HepG2 (cell line): ENCODE results near the gene ZNF524. TPM values are rescaled to one million over a fixed set of nuclear protein-coding genes. Genes with fewer than 3 reads are reported as not detected.

ENCODE experiments used
- ISL2 ChIP-seq: sonication (generic); formaldehyde crosslinking; IDR thresholded peaks from 2 replicates; pipeline ENCODE4 v1.5.0; 2020; ENCODE audit warnings: missing genetic modification reagents
- MAFF ChIP-seq: IDR thresholded peaks from 2 replicates; pipeline ENCODE4 v1.6.1; 2011; ENCODE audit warnings: low read depth, low read length, improper control_type of control experiment
- NFRKB ChIP-seq: fragments of 450-650 bp; IDR thresholded peaks from 2 replicates; pipeline ENCODE4 v1.6.1; 2017
- POGK ChIP-seq: sonication (generic); formaldehyde crosslinking; conservative IDR thresholded peaks from 2 replicates; pipeline ENCODE4 v1.8.0; 2022; ENCODE audit warnings: mild to moderate bottlenecking, moderate library complexity, missing genetic modification reagents
- PPARG ChIP-seq: conservative IDR thresholded peaks from 2 replicates; pipeline ENCODE4 v1.6.1; 2016; ENCODE audit warnings: missing biosample characterization, missing genetic modification reagents
- TCF12 ChIP-seq, 2 experiments: fragments of 450-650 bp in 1 of 2; sonication (generic) in 1 of 2; formaldehyde crosslinking in 1 of 2; IDR thresholded peaks; 2 replicates each; pipeline versions ENCODE4 v1.6.1 to v1.8.0; 2017 to 2022; ENCODE audit warnings: antibody characterized with exemption in 1 of 2, mild to moderate bottlenecking in 1 of 2, missing genetic modification reagents in 1 of 2, moderate library complexity in 1 of 2
- TEAD2 ChIP-seq: sonication (generic); formaldehyde crosslinking; IDR thresholded peaks from 2 replicates; pipeline ENCODE4 v1.9.0; 2021; ENCODE audit warnings: missing genetic modification reagents
- ZBTB34 ChIP-seq: sonication (generic); formaldehyde crosslinking; IDR thresholded peaks from 2 replicates; pipeline ENCODE4 v1.8.0; 2022; ENCODE audit warnings: mild to moderate bottlenecking, missing genetic modification reagents
- ZBTB8A ChIP-seq: sonication (generic); formaldehyde crosslinking; IDR thresholded peaks from 2 replicates; pipeline ENCODE4 v1.4.0; 2020; ENCODE audit warnings: mild to moderate bottlenecking, low read depth, missing genetic modification reagents, borderline replicate concordance
- ZFP37 ChIP-seq: sonication (generic); formaldehyde crosslinking; IDR thresholded peaks from 2 replicates; pipeline ENCODE4 v1.4.0; 2020; ENCODE audit warnings: missing genetic modification reagents, borderline replicate concordance
- ZNF18 ChIP-seq: sonication (generic); formaldehyde crosslinking; IDR thresholded peaks from 2 replicates; pipeline ENCODE4 v1.8.0; 2022; ENCODE audit warnings: mild to moderate bottlenecking, missing genetic modification reagents; ENCODE audit not compliant: insufficient replicate concordance
- ZNF263 ChIP-seq: sonication (generic); formaldehyde crosslinking; IDR thresholded peaks from 2 replicates; pipeline ENCODE4 v1.4.0; 2020; ENCODE audit warnings: missing genetic modification reagents
- ZNF530 ChIP-seq: sonication (generic); formaldehyde crosslinking; IDR thresholded peaks from 2 replicates; pipeline ENCODE4 v1.5.0; 2020; ENCODE audit warnings: low read depth, mild to moderate bottlenecking, missing genetic modification reagents
- ZNF674 ChIP-seq: sonication (generic); formaldehyde crosslinking; IDR thresholded peaks from 2 replicates; pipeline ENCODE4 v1.5.0; 2020; ENCODE audit warnings: low read depth, mild to moderate bottlenecking, missing genetic modification reagents
- ZNF75D ChIP-seq: sonication (generic); formaldehyde crosslinking; IDR thresholded peaks from 2 replicates; pipeline ENCODE4 v1.8.1; 2023; ENCODE audit warnings: missing genetic modification reagents, mild to moderate bottlenecking, borderline replicate concordance
- ZNF878 ChIP-seq: sonication (generic); formaldehyde crosslinking; IDR thresholded peaks from 2 replicates; pipeline ENCODE4 v1.8.1; 2023; ENCODE audit warnings: mild to moderate bottlenecking, missing genetic modification reagents, moderate library complexity
- polyA plus RNA-seq, 8 experiments: library from polyadenylated mRNA; depleted of rRNA in 3 of 8; stranded (reverse) in 7 of 8; unstranded in 1 of 8; fragments of >200 nt; fragmentation: Illumina TruSeq in 4 of 8; extraction: Trizol in 4 of 8; gene quantifications; 2 replicates each; pipeline versions ENCODE4 v1.2.1 to v1.2.3, GENCODE V29; 2011 to 2016; ENCODE audit warnings: low read depth in 4 of 8, missing spikeins in 1 of 8, mixed read lengths in 1 of 8; ENCODE audit not compliant: insufficient read depth in 1 of 8
- total RNA-seq, 5 experiments: library from RNA; depleted of rRNA; stranded (reverse); fragments of >200 nt; fragmentation: Illumina TruSeq; extraction: Trizol; gene quantifications; 2 replicates each; pipeline ENCODE4 v1.2.3, GENCODE V29; 2016; ENCODE audit warnings: low read depth in 1 of 5
- TF ChIP-seq, protein P1 (sequence below), 2 experiments: sonication (generic) in 1 of 2; formaldehyde crosslinking in 1 of 2; IDR thresholded peaks; 2 replicates each; pipeline versions ENCODE4 v1.5.1 to v1.6.1; 2011 to 2020; ENCODE audit warnings: borderline replicate concordance in 1 of 2, low read depth in 1 of 2, low read length in 1 of 2, mild to moderate bottlenecking in 1 of 2, missing genetic modification reagents in 1 of 2, moderate library complexity in 1 of 2
- TF ChIP-seq, protein P2 (sequence below): sonication (generic); formaldehyde crosslinking; IDR thresholded peaks from 2 replicates; pipeline ENCODE4 v1.4.0; 2020; ENCODE audit warnings: missing genetic modification reagents; ENCODE audit errors: not compliant biosample characterization

The ZNF524 gene
- total and polyA plus RNA-seq, 2 of the 13 experiments (the other 11 are each of a cell fraction or from before 2014, with no cell fraction given) = 3.2 to 4.6 TPM

GRCh38 chr19:55598719-55599467, 1.2 kb upstream of the ZNF524 start (continued):
- peak; percentile 27; the same call in 1 of the 2 replicates for TF ChIP-seq ISL2 (CRISPR knock-in tag)
- no peak for TF ChIP-seq POGK (CRISPR knock-in tag)
- TF ChIP-seq ZNF530 = no peak
- TF ChIP-seq ZNF18 = no peak
- TF ChIP-seq, protein P1, sequence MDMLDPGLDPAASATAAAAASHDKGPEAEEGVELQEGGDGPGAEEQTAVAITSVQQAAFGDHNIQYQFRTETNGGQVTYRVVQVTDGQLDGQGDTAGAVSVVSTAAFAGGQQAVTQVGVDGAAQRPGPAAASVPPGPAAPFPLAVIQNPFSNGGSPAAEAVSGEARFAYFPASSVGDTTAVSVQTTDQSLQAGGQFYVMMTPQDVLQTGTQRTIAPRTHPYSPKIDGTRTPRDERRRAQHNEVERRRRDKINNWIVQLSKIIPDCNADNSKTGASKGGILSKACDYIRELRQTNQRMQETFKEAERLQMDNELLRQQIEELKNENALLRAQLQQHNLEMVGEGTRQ (IDR thresholded peaks at IDR 0.05; ENCODE audit: low read depth, low read length) = no peak
- TF ChIP-seq, protein P1 (CRISPR knock-in tag; IDR thresholded peaks at IDR 0.05; ENCODE audit: borderline replicate concordance) = no peak
- TF ChIP-seq PPARG (CRISPR knock-in tag) = no peak
- TF ChIP-seq TEAD2 = no peak
- no peak for TF ChIP-seq ZBTB8A
- TF ChIP-seq ZBTB34 (CRISPR knock-in tag) = no peak
- peak; percentile 65 for TF ChIP-seq ZNF263 (CRISPR knock-in tag)
- no peak for TF ChIP-seq NFRKB
- TF ChIP-seq ZNF878 (CRISPR knock-in tag) = no peak; the same call in 1 of the 2 replicates
- no peak for TF ChIP-seq MAFF
- TF ChIP-seq TCF12 (IDR thresholded peaks at IDR 0.05) = no peak
- TF ChIP-seq TCF12 (CRISPR knock-in tag; IDR thresholded peaks at IDR 0.05) = peak; percentile 51; the same call in 1 of the 2 replicates
- no peak for TF ChIP-seq ZFP37 (CRISPR knock-in tag)
- no peak for TF ChIP-seq ZNF674 (CRISPR knock-in tag)
- TF ChIP-seq, protein P2, sequence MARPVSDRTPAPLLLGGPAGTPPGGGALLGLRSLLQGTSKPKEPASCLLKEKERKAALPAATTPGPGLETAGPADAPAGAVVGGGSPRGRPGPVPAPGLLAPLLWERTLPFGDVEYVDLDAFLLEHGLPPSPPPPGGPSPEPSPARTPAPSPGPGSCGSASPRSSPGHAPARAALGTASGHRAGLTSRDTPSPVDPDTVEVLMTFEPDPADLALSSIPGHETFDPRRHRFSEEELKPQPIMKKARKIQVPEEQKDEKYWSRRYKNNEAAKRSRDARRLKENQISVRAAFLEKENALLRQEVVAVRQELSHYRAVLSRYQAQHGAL (CRISPR knock-in tag) = no peak
- no peak for TF ChIP-seq ZNF75D (CRISPR knock-in tag)
